Neural progenitor cell (in vitro differentiated cells): Measurements from ENCODE around the gene CTTNBP2NL.

Experiments used
- CTCF ChIP-seq: fragments of 200-600 bp; sonication (generic); IDR thresholded peaks from 2 replicates; pipeline ENCODE4 v1.5.1; 2017; ENCODE audit warnings: antibody characterized with exemption, mild to moderate bottlenecking
- EZH2 ChIP-seq: fragments of 200-600 bp; sonication (generic); IDR thresholded peaks from 2 replicates; pipeline ENCODE4 v1.6.1; 2017; ENCODE audit warnings: antibody characterized with exemption, mild to moderate bottlenecking, moderate library complexity
- EZH2phosphoT487 ChIP-seq: fragments of 200-600 bp; sonication (generic); IDR thresholded peaks from 2 replicates; pipeline ENCODE4 v1.6.1; 2017; ENCODE audit warnings: antibody characterized with exemption

- TF ChIP-seq CTCF, result no peak
- TF ChIP-seq EZH2, result no peak
- TF ChIP-seq EZH2phosphoT487, result no peak
Measured at GRCh38 chr1:112395256-112395820, 676 bp upstream of the CTTNBP2NL start.
